Muscle layer of duodenum (tissue), 2 donors: ENCODE data around the gene BSG.

Experiments
- H3K27ac ChIP-seq: one replicate; pipeline ENCODE4 v1.7.0; 2013; ENCODE audit warnings: mild to moderate bottlenecking, low read length
- H3K27me3 ChIP-seq: one replicate; pipeline ENCODE4 v1.7.0; 2013; ENCODE audit warnings: low read depth, mild to moderate bottlenecking, control low read depth, low read length
- H3K36me3 ChIP-seq, 2 donors: one replicate each; pipeline ENCODE4 v1.7.0; 2013; ENCODE audit warnings: low read length in 2 of 2, control low read depth in 1 of 2, mild to moderate bottlenecking in 1 of 2; ENCODE audit not compliant: insufficient read depth in 2 of 2, control insufficient read depth in 1 of 2
- H3K4me1 ChIP-seq, 2 donors: one replicate each; pipeline ENCODE4 v1.7.0; 2013; ENCODE audit warnings: low read length in 2 of 2, mild to moderate bottlenecking in 2 of 2, control low read depth in 1 of 2, moderate library complexity in 1 of 2; ENCODE audit not compliant: insufficient read depth in 2 of 2, control insufficient read depth in 1 of 2
- H3K4me3 ChIP-seq, 2 donors: one replicate each; pipeline ENCODE4 v1.7.0; 2013; ENCODE audit warnings: low read length in 2 of 2, low read depth in 1 of 2, mild to moderate bottlenecking in 1 of 2
- H3K9me3 ChIP-seq, 2 donors: one replicate each; pipeline ENCODE4 v1.7.0; 2013; ENCODE audit warnings: low read length in 2 of 2, control low read depth in 1 of 2, mild to moderate bottlenecking in 1 of 2; ENCODE audit not compliant: control insufficient read depth in 1 of 2
- donor health status: healthy.

Gene BSG

GRCh38 chr19:533364-534058 lies 38.9 kb upstream of the BSG start:
- Histone ChIP-seq H3K36me3 (peaks cover 0 to 25% of the 10 kb centered on the region in 2 donors), H3K27ac (peak overlapping the region; percentile 77), H3K4me1 (peaks cover 11 to 24% of the 10 kb centered on the region in 2 donors), H3K4me3 (peak overlapping the region; percentile 74 to 96), H3K27me3 (no peaks in the 10 kb centered on the region), H3K9me3 (no peaks in the 10 kb centered on the region)

- H3K4me1 ChIP-seq, result peaks cover 11 to 24% of the 10 kb centered on the region in 2 donors
- H3K27me3 ChIP-seq, result no peaks in the 10 kb centered on the region
- H3K9me3 ChIP-seq, result no peaks in the 10 kb centered on the region
- peak overlapping the region; percentile 74 to 96 for H3K4me3 ChIP-seq
- peaks cover 0 to 30% of the 10 kb centered on the region in 2 donors for H3K36me3 ChIP-seq
- H3K27ac ChIP-seq, result no peak overlapping the region
These were observed 38.3 kb upstream of the BSG start for GRCh38 chr19:534088-534487.

DNA sequence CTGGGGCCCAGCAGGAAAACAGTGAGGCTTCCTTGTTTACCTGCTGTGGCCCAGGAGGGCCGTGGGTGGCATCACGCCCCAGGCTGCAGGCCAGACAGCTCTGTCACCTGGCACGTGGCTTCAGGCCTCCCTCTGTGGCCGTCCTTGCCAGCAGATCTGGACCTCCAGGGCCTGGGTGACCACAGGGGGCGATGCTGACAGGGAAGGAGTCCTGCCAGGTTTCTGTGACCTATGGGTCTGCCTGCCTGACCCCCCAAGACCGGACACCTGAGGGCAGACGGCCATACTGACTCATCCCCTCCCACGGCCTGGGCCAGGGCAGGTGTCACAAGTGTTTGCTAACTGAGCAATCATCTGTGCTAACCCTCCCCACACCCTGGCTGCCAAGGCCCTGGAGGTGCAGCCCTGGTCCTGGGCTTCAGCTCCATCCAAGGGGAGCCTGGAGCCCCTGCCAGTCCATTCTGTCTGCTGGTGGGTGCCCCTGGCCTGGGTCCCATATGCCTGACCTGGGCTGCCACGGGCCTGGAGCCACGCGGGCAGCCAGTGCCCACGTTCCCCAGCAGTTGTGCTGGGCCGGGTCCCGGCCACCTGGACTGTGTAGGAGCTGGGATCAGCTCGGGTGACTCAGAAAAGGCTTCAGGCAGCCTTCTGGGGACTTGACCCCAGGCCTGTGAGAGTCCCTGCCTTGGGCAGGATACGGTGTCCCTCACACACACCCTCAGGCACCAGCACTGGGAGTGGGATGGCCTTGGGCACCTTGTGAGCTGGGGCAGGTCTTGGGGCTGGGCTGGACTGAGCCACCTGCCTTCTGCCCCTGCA lies 37.2 kb upstream of the BSG start:
- no peak overlapping the region for H3K4me3 ChIP-seq
- H3K9me3 ChIP-seq, result no peaks in the 10 kb centered on the region
- H3K36me3 ChIP-seq, result peaks cover 4 to 38% of the 10 kb centered on the region in 2 donors
- peaks cover 11 to 24% of the 10 kb centered on the region in 2 donors for H3K4me1 ChIP-seq
- H3K27me3 ChIP-seq, result no peaks in the 10 kb centered on the region
- no peak overlapping the region for H3K27ac ChIP-seq

GRCh38 chr19:536031-536880 lies 36.1 kb upstream of the BSG start:
- Histone ChIP-seq H3K4me1 (peaks cover 11 to 24% of the 10 kb centered on the region in 2 donors), H3K27me3 (no peaks in the 10 kb centered on the region), H3K27ac (no peak overlapping the region), H3K36me3 (peaks cover 4 to 45% of the 10 kb centered on the region in 2 donors), H3K4me3 (no peak overlapping the region), H3K9me3 (no peaks in the 10 kb centered on the region)

DNA sequence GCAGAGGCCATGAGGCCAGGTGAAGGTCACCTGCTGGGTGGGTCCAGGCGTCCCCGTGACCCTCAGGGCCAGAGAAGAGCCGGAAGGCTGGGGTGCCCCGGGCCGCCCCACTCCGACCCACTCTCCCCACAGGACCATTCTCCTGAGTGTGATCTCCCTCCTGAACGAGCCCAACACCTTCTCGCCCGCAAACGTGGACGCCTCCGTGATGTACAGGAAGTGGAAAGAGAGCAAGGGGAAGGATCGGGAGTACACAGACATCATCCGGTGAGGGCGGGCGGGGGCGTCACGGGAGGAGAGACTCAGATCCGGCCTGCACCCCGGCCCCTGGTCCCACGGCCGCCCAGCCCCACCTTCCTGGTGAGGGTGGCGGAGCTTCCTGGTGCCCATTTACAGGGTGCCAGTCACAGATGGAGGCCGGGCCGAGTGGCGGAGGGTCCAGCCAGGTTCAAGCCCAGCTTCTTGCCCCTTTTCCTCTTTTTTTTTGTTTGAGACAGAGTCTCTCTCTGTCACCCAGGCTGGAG lies 35.5 kb upstream of the BSG start:
- peaks cover 11 to 24% of the 10 kb centered on the region in 2 donors for H3K4me1 ChIP-seq
- no peaks in the 10 kb centered on the region for H3K27me3 ChIP-seq
- H3K36me3 ChIP-seq, result peaks cover 4 to 52% of the 10 kb centered on the region in 2 donors
- no peaks in the 10 kb centered on the region for H3K9me3 ChIP-seq
- H3K4me3 ChIP-seq, result no peak overlapping the region
- H3K27ac ChIP-seq, result no peak overlapping the region

DNA sequence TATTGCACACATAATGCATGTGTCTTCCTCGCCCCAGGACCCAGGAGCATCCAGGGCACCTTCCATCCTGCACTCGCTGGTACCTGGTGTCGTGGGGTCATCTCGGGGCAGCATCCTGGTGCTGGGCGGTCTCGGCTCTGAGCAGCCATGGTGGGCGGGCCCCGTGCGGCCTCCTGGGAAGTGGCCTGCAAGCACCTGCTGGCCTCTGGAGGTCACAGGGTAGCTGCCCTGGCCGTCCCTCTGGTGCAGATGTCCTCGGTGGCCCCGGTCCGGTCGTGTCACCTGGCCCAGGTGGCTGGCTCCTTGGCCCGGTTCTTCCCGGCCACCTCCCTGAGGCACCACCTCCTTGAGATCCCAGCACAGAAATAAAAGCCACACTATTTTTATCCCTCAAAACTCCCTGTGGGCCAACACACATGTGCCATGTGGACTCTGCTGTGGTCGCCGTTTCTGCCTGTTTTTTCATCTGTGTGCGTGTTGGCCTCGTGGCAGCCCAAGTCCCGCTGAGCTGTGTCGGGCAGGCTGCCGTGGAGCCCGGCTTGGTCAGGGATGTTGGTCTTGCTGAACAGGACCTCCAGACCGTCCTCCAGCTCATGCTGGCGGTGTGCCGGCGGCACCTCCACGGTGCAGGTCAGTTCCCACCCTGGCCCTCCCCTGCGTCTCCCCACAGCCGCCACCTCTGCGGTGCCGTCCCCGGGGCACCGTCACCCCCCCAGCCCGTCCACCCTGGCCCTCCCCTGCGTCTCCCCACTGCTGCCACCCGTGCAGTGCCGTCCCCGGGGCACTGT lies 33.6 kb upstream of the BSG start:
- Histone ChIP-seq H3K4me1 (peaks cover 3 to 17% of the 10 kb centered on the region in 2 donors), H3K27ac (no peak overlapping the region), H3K27me3 (no peaks in the 10 kb centered on the region), H3K36me3 (peaks cover 4 to 59% of the 10 kb centered on the region in 2 donors), H3K4me3 (no peak overlapping the region), H3K9me3 (no peaks in the 10 kb centered on the region)

GRCh38 chr19:539429-540030 lies 32.9 kb upstream of the BSG start:
- Histone ChIP-seq H3K27ac (no peak overlapping the region), H3K4me1 (peaks cover 0 to 10% of the 10 kb centered on the region in 2 donors), H3K9me3 (no peaks in the 10 kb centered on the region), H3K4me3 (no peak overlapping the region), H3K36me3 (peaks cover 4 to 59% of the 10 kb centered on the region in 2 donors), H3K27me3 (no peaks in the 10 kb centered on the region)

DNA sequence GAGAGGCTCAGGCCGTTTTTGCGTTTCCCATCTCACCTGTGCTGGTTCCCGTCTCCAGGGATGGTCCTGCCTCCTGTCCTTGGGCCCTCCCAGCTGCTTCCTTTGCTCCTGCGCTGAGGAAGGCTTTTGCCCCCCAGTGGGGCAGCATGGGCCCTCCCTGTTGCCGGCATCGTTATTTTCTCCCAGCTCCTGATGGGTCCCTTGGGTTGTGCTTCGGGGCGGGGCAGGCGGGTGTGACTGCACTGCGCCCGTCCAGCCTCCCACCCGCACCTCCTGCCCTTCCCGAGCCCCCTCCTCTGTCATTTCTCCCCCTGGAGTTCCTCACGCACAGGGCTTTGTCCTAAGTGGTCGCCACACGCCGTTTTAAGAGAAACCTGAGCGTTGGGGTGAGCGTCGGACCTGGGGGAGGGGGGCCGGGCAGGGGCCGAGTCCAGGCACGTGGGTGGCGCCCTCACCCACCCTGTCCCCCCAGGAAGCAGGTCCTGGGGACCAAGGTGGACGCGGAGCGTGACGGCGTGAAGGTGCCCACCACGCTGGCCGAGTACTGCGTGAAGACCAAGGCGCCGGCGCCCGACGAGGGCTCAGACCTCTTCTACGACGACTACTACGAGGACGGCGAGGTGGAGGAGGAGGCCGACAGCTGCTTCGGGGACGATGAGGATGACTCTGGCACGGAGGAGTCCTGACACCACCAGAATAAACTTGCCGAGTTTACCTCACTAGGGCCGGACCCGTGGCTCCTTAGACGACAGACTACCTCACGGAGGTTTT lies 31.3 kb upstream of the BSG start:
- H3K36me3 ChIP-seq, result peaks cover 4 to 56% of the 10 kb centered on the region in 2 donors
- no peak overlapping the region for H3K27ac ChIP-seq
- H3K9me3 ChIP-seq, result no peaks in the 10 kb centered on the region
- H3K27me3 ChIP-seq, result no peaks in the 10 kb centered on the region
- H3K4me3 ChIP-seq, result no peak overlapping the region
- no peaks in the 10 kb centered on the region for H3K4me1 ChIP-seq

DNA sequence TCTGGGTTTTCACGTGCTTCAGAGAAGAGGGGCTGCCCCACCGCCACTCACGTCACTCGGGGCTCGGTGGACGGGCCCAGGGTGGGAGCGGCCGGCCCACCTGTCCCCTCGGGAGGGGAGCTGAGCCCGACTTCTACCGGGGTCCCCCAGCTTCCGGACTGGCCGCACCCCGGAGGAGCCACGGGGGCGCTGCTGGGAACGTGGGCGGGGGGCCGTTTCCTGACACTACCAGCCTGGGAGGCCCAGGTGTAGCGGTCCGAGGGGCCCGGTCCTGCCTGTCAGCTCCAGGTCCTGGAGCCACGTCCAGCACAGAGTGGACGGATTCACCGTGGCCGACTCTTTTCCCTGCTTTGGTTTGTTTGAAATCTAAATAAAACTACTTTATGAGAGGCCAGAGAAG lies 30.7 kb upstream of the BSG start:
- Histone ChIP-seq H3K27ac (no peak overlapping the region), H3K9me3 (no peaks in the 10 kb centered on the region), H3K4me3 (no peak overlapping the region), H3K27me3 (no peaks in the 10 kb centered on the region), H3K4me1 (no peaks in the 10 kb centered on the region), H3K36me3 (peaks cover 4 to 49% of the 10 kb centered on the region in 2 donors)
